ENCODE measurements around the gene CACNA1D. TPM values are rescaled to one million over a fixed set of nuclear protein-coding genes. Genes with fewer than 3 reads are reported as not detected.

CACNA1D gene
- total and polyA plus RNA-seq, 2 donors (not counting 3 experiments of a cell fraction or from before 2014, with no cell fraction given): 0.06 TPM; not detected in 1

- FAIRE-seq: no peak
- H3K36me3 ChIP-seq (ENCODE audit: control insufficient read depth in 2 of 2, extremely low read depth in 1 of 2, insufficient read depth in 2 of 2, low read length in 2 of 2): no peaks in the 10 kb centered on the region
- BruUV-seq (replicated peaks): no TSS peak
- no peak overlapping the region for H3K4me2 ChIP-seq (ENCODE audit: insufficient read depth, low read length)
- H3K27ac ChIP-seq (ENCODE audit: insufficient read depth, low read depth, low read length): no peak overlapping the region
- H3K9me1 ChIP-seq (replicated peaks; ENCODE audit: control insufficient read depth, extremely low read depth, insufficient read depth, low read length): no peaks in the 10 kb centered on the region
- POLR2A ChIA-PET: no interaction called here
- TF ChIP-seq POLR2AphosphoS5 (IDR thresholded peaks at IDR 0.05; ENCODE audit: insufficient read depth, low read depth, low read length) (no peak), MAX (IDR thresholded peaks at IDR 0.05; ENCODE audit: insufficient read depth, insufficient read length) (no peak), CTCF (IDR thresholded peaks at IDR 0.05; ENCODE audit: extremely low read depth in 1 of 2, insufficient read depth in 1 of 2, low read depth in 1 of 2, low read length in 2 of 2) (no peak), GATA2 (IDR thresholded peaks at IDR 0.05; ENCODE audit: insufficient read depth, insufficient read length, low read depth, low read length) (no peak), EZH2 (IDR thresholded peaks at IDR 0.05; ENCODE audit: borderline replicate concordance, low read depth, low read length, severe bottlenecking) (no peak), JUN (IDR thresholded peaks at IDR 0.05; ENCODE audit: borderline replicate concordance, insufficient read depth, insufficient read length, low read depth) (no peak), FOS (IDR thresholded peaks at IDR 0.05; ENCODE audit: borderline replicate concordance, insufficient read depth, low read length) (no peak), MYC (IDR thresholded peaks at IDR 0.05; ENCODE audit: low read depth, low read length) (no peak), POLR2A (IDR thresholded peaks at IDR 0.05; ENCODE audit: low read depth, low read length) (no peak)
- H3K9me3 ChIP-seq (replicated peaks; ENCODE audit: control insufficient read depth, insufficient read depth, low read length): no peaks in the 10 kb centered on the region
- no peak overlapping the region for H3K9ac ChIP-seq (replicated peaks; ENCODE audit: extremely low read depth, insufficient read depth, low read length)
- no peaks in the 10 kb centered on the region for H3K4me1 ChIP-seq (ENCODE audit: control insufficient read depth, extremely low read depth, insufficient read depth, low read length)
- CTCF ChIA-PET: no interaction called here
- no peak overlapping the region for H2AFZ ChIP-seq (ENCODE audit: low read depth, low read length)
- no peaks in the 10 kb centered on the region for H3K79me2 ChIP-seq (ENCODE audit: control insufficient read depth, insufficient read depth, low read length)
- dilution Hi-C loops (cut with MboI; ENCODE audit: extremely low pct_ligation_motif_present, low sequenced_read_pairs) (no loop called here), intact Hi-C loops (cut with micrococcal nuclease) (no loop called here)
- no peak overlapping the region for H3K4me3 ChIP-seq (replicated peaks in 1 of 3; ENCODE audit: insufficient read depth in 1 of 3, low read depth in 1 of 3, low read length in 3 of 3)
- peaks cover 0 to 4% of the 10 kb centered on the region in 2 experiments for H3K27me3 ChIP-seq (ENCODE audit: control insufficient read depth in 2 of 2, insufficient read depth in 2 of 2, low read length in 2 of 2)
- no peaks in the 10 kb centered on the region for H4K20me1 ChIP-seq (replicated peaks; ENCODE audit: control insufficient read depth, extremely low read depth, insufficient read depth, low read length)
- no peak for DNase-seq (ENCODE audit: low read depth, low spot score)
These were observed 87.3 kb downstream of the CACNA1D start for GRCh38 chr3:53581671-53582070.
